BE2C (cell line): ENCODE data around the gene COL21A1. TPM values are rescaled to one million over a fixed set of nuclear protein-coding genes. Genes with fewer than 3 reads are reported as not detected.

Experiments
- DNase-seq: peaks from one replicate; pipeline ENCODE4 v3.0.0-alpha.2; 2020
- H3K27me3 ChIP-seq: fragments of 250-450 bp; sonication (Bioruptor Pico); 2 replicates; pipeline ENCODE4 v1.5.1; 2020; ENCODE audit warnings: mild to moderate bottlenecking
- H3K36me3 ChIP-seq: fragments of 250-450 bp; sonication (Bioruptor Pico); 2 replicates; pipeline ENCODE4 v1.5.1; 2020; ENCODE audit warnings: mild to moderate bottlenecking
- H3K4me1 ChIP-seq: fragments of 250-450 bp; sonication (Bioruptor Pico); 2 replicates; pipeline ENCODE4 v1.5.1; 2020
- H3K4me3 ChIP-seq: 2 replicates; pipeline ENCODE4 v1.5.1; 2011; ENCODE audit warnings: low read depth, low read length
- H3K9me3 ChIP-seq: fragments of 250-450 bp; sonication (Bioruptor Pico); 2 replicates; pipeline ENCODE4 v1.5.1; 2020
- polyA plus RNA-seq: library from polyadenylated mRNA; unstranded; fragments of >200 nt; gene quantifications from one replicate; pipeline ENCODE4 v1.2.1, GENCODE V29; 2012; ENCODE audit warnings: low read depth, missing spikeins; ENCODE audit not compliant: insufficient read length, insufficient read depth
- TF ChIP-seq, protein P1 (sequence below): IDR thresholded peaks from 2 replicates; pipeline ENCODE4 v1.5.1; 2012; ENCODE audit warnings: mild to moderate bottlenecking, low read depth, low read length

The COL21A1 gene
- 3.7 TPM for polyA plus RNA-seq

DNA sequence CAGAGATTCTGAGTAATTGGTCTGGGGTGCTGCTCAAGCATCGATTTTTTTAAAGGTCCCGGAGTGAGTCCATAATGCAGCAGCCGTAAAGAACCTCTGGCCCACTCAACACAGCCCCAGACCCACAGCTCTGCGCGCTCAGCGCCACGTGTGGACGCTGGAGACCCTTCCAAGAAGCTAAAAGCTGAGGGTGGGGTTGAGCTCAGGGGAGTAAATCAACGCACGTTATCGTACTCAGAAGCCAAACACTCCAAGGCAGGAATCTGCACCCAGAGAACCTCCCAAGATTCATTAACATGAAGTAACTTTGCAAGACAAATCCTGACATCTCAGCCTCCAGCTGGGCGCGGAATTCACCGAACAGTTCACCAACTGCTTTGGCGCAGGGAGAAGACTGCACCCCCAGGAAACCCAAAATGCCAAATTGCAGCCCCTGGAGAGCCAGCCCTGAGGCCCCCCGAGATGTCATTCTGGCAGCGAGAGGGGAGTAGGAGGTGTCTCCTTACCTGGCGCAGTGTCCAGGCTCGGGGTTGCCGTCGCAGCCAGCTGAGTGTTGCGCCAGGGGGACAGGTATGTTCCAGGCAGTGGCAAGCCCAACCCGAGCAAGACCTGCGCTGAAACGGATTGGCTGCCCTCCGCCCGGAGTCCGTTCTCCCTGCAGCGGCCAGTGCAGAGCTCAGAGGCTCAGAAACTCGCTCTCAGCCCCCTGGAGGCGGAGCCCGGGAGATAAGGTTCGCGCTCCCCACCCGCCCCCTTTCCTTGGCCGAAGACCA, at the start of gene COL21A1:
Gene COL21A1 (minus strand): TSS at position 700 of the 773 bp plus-strand sequence. CDS start 64,962 bp downstream, outside the sequence.
- TF ChIP-seq, protein P1, sequence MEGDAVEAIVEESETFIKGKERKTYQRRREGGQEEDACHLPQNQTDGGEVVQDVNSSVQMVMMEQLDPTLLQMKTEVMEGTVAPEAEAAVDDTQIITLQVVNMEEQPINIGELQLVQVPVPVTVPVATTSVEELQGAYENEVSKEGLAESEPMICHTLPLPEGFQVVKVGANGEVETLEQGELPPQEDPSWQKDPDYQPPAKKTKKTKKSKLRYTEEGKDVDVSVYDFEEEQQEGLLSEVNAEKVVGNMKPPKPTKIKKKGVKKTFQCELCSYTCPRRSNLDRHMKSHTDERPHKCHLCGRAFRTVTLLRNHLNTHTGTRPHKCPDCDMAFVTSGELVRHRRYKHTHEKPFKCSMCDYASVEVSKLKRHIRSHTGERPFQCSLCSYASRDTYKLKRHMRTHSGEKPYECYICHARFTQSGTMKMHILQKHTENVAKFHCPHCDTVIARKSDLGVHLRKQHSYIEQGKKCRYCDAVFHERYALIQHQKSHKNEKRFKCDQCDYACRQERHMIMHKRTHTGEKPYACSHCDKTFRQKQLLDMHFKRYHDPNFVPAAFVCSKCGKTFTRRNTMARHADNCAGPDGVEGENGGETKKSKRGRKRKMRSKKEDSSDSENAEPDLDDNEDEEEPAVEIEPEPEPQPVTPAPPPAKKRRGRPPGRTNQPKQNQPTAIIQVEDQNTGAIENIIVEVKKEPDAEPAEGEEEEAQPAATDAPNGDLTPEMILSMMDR = no peak
- no peaks in the 10 kb centered on the region for H3K36me3 ChIP-seq
- H3K4me1 ChIP-seq = no peaks in the 10 kb centered on the region
- DNase-seq = no peak
- H3K4me3 ChIP-seq = no peak within 1 kb of the TSS
- H3K9me3 ChIP-seq = no peaks in the 10 kb centered on the region
- no peaks in the 10 kb centered on the region for H3K27me3 ChIP-seq

DNA sequence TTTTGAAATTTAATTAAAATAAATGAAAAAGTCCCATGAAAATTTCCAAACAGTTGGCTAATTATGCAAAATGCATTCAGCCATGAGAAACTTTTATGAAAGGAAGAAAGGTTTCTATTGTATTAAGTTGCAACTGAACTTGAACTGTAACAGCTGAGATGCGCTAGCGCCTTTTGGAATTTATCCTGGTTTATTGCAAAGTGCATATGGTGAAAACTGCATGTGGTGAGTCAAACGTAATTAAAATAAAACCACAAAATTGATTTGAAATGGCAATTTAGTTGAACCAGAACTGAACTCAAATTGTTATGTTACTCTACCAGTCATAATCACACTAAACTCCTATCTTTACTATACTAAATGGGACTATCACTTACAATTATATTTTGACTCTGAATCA, 46.4 kb upstream of the COL21A1 start:
- Histone ChIP-seq H3K4me1 (no peaks in the 10 kb centered on the region), H3K4me3 (no peak overlapping the region), H3K36me3 (no peaks in the 10 kb centered on the region), H3K27me3 (no peaks in the 10 kb centered on the region), H3K9me3 (no peaks in the 10 kb centered on the region)
- no peak for DNase-seq
- TF ChIP-seq, protein P1 = no peak

DNA sequence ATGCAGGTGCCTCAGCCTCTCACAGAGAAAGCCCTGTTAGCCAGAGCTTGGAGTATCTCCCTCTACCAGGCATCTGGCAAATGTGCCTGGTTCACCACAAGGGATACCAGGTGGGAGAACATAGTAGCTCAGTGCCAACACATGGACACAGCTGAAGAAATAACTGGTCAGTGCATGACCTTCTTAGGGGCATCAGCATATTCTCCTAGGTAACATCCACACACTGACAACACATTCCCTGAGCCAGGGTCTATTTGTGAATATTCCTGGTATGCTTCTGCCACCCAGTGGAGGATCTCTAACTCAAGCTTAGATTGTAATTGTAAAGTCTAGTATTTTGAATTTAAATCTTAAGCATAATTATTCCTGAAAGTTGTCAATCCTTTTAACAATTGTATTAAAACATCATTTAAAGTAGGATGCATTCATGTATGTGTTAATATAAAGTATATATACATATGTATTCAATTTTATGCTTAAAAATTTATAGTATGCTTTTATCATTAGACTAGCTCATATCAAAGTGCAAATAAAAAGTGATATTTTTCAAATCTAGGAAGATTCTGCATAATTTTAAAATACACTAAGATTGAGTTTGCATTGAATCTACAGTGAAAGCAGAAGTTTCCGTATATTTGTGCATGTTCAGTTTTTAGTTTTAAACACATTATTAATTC, 45.3 kb upstream of the COL21A1 start:
- TF ChIP-seq, protein P1 = peak; percentile 65
- Histone ChIP-seq H3K27me3 (no peaks in the 10 kb centered on the region), H3K4me1 (no peaks in the 10 kb centered on the region), H3K4me3 (no peak overlapping the region), H3K36me3 (no peaks in the 10 kb centered on the region), H3K9me3 (no peaks in the 10 kb centered on the region)
- peak; percentile 40 for DNase-seq

DNA sequence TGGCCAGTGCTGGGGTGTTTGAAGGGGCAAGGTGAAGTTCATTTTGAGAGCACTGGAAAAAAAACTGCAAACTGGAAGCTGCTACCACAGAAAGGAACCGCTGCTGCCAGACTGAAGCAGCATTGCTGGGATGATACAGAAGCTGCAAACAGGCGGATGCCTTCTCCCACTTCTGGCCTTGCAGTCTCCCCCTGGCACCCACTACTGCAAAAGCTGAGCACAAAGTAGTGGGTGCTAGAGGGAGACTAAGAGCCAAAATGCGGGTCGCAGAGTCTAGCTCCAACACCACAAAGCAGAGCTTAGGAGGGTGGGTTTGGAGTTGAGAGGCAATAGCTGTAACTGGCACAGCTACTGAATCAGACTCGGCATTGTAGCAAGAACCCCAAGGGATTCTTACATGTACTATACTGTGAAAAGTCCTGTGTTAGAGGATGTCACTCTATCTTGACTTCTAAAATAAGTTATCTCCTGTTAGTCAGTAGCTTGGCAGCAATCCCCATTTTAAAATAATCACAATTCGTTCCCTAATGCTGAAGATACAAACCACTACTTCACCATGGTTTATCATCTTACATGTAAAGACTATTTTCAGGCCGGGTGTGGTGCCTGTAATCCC, 44.0 kb upstream of the COL21A1 start:
- no peaks in the 10 kb centered on the region for H3K4me1 ChIP-seq
- no peaks in the 10 kb centered on the region for H3K36me3 ChIP-seq
- TF ChIP-seq, protein P1 = no peak
- no peaks in the 10 kb centered on the region for H3K27me3 ChIP-seq
- no peak for DNase-seq
- H3K4me3 ChIP-seq = no peak overlapping the region
- H3K9me3 ChIP-seq = no peaks in the 10 kb centered on the region

DNA sequence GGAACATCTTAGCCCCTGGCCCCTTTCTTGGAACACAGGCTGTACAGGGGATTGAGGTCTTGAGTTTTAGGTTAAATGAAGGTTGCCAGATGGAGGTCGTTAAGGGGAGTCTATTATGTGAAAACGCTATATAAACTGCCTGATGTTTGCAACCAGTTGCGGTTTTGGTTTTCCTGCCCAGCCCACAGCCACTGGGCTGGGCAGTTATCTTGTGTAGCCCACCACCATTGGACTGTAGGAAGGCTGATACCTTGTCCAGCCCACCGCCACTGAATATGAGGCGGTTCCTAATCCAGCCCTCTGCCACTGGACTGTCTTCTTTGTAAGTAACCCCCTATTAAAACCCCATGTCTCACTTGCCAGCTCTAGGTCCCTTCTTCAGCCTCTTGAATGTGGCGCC, 42.3 kb upstream of the COL21A1 start:
- TF ChIP-seq, protein P1 = no peak
- H3K36me3 ChIP-seq = no peaks in the 10 kb centered on the region
- H3K4me3 ChIP-seq = no peak overlapping the region
- DNase-seq = no peak
- H3K4me1 ChIP-seq = no peaks in the 10 kb centered on the region
- no peaks in the 10 kb centered on the region for H3K9me3 ChIP-seq
- no peaks in the 10 kb centered on the region for H3K27me3 ChIP-seq

DNA sequence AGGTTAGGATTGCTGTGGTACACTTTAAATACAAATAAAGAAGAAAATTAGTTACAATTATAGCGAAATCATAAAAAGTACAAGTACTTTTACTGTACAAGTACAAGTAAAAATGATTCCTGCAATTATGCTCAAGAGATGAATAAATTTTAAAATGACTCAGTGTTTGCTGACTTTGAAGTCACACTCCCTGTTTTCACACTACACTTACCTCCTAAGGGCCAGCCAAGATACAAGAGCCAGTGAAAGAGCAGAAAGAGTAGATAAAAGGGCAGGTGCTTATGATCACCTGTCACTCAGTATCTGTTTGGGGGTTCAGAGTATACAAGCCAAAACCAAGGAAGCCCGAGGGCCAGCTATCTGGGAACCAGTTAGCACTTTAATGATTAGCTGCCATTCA, 41.0 kb upstream of the COL21A1 start:
- TF ChIP-seq, protein P1 = no peak
- Histone ChIP-seq H3K4me3 (no peak overlapping the region), H3K4me1 (no peaks in the 10 kb centered on the region), H3K36me3 (no peaks in the 10 kb centered on the region), H3K27me3 (no peaks in the 10 kb centered on the region), H3K9me3 (no peaks in the 10 kb centered on the region)
- DNase-seq = no peak
